Measurements from ENCODE around the gene CDH12. TPM values are rescaled to one million over a fixed set of nuclear protein-coding genes. Genes with fewer than 3 reads are reported as not detected.

Gene CDH12
- total RNA-seq, 1 donor from 2014 or later: not detected

- DNase-seq (ENCODE audit: low spot score) (no peak), ATAC-seq (no peak)
These were observed 1051.0 kb downstream of the CDH12 start for GRCh38 chr5:21802100-21802499.

- ATAC-seq: no peak
- DNase-seq (ENCODE audit: low spot score): no peak
These were observed 1060.4 kb downstream of the CDH12 start for GRCh38 chr5:21792748-21793147.

GRCh38 chr5:21791304-21791703 is 1061.8 kb downstream of the CDH12 start:
- ATAC-seq (no peak), DNase-seq (ENCODE audit: low spot score) (no peak)

- DNase-seq (ENCODE audit: low spot score): no peak
These were observed 1068.7 kb downstream of the CDH12 start for GRCh38 chr5:21784487-21784886.

DNA sequence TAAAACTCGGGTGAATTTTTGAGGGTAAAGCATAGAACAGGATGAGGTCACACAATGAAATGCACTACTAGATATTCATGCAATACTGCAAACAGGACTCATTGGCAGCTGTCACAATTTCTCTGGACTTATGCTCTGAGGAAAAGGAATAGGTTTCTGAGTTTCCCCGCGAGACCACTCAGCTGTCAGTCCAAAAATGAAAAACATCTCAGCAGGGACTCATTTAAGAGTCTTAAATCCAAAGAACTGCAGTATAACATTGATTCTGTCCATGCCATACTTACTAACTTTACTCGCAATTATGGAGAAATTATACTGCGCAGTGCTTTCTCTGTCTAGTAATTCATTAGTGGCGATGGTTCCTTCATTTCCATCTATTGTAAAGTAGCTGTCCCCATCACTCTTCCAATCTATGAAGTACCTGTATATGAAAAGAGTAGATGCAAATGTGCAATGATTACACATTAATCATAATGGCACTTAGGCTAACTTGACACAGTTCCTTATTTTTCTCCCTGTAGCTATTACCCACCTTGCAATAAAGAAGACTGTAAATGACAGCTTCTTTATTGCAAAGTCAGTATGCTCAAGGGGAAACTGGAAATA is 1070.0 kb downstream of the CDH12 start:
- ATAC-seq (no peak), DNase-seq (ENCODE audit: low spot score) (no peak)

More at GRCh38 chr5:21784487-21784886, 1068.7 kb downstream of the CDH12 start:
- no peak for ATAC-seq

GRCh38 chr5:21776466-21776865 is 1076.7 kb downstream of the CDH12 start:
- no peak for ATAC-seq
- DNase-seq (ENCODE audit: low spot score): no peak

- ATAC-seq (no peak), DNase-seq (ENCODE audit: low spot score) (no peak)
These were observed 1078.3 kb downstream of the CDH12 start for GRCh38 chr5:21774801-21775200.

DNA sequence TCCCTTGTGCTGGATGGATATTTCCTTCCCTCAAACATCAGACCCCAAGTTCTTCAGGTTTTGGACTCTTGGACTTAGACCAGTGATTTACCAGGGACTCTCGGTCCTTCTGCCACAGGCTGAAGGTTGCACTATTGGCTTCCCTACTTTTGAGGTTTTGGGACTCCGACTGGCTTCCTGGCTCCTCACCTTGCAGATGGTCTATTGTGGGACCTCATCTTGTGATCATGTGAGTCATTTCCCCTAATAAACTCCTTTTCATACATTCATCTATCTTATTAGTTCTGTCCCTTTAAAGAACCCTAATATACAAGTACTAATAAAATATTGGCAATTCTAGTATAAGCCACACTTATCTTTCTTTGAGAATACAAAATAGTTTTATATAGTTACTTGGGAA is 1078.9 kb downstream of the CDH12 start:
- DNase-seq (ENCODE audit: low spot score): no peak
- no peak for ATAC-seq

- no peak for ATAC-seq
- DNase-seq (ENCODE audit: low spot score): no peak
These were observed 1079.7 kb downstream of the CDH12 start for GRCh38 chr5:21773456-21773855.

GRCh38 chr5:21765406-21765805 is 1087.7 kb downstream of the CDH12 start:
- DNase-seq (ENCODE audit: low spot score) (no peak), ATAC-seq (no peak)

DNA sequence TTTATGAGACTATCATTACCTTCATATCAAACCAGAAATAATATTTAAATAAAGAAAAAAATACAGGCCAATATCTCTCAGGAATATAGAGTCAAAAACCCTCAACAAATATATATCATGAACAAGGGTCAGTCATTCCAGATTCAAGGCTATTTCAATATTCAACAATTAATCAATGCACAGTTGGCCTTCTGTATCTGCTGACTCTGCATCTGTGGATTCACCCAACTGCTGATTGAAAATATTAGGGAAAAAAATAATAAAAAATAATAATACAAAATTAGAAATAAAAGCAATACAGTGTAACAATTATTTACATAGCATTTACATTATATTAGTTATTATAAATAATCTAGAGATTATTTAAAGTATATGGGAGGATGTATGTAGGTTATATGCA is 1114.0 kb downstream of the CDH12 start:
- ATAC-seq (no peak), DNase-seq (ENCODE audit: low spot score) (no peak)

DNA sequence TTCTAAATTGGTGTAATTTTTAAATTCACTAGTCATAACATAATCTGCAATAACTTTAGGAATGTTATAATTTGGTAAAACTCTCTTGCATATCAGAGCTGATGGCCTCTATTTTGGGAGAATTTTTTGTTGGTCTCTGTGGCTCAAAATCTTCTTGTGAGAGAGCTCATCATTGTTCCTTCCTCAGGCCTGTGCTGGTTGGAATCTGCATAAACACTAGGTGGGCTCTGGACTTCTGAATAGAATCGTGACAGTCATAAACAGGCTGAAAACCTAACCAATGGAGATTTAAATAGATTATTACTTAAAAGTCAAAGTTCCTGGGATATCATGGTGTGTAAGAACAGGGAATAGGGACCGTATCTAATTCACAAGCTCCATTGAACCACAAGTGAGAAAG is 1129.6 kb downstream of the CDH12 start:
- ATAC-seq: no peak

DNA sequence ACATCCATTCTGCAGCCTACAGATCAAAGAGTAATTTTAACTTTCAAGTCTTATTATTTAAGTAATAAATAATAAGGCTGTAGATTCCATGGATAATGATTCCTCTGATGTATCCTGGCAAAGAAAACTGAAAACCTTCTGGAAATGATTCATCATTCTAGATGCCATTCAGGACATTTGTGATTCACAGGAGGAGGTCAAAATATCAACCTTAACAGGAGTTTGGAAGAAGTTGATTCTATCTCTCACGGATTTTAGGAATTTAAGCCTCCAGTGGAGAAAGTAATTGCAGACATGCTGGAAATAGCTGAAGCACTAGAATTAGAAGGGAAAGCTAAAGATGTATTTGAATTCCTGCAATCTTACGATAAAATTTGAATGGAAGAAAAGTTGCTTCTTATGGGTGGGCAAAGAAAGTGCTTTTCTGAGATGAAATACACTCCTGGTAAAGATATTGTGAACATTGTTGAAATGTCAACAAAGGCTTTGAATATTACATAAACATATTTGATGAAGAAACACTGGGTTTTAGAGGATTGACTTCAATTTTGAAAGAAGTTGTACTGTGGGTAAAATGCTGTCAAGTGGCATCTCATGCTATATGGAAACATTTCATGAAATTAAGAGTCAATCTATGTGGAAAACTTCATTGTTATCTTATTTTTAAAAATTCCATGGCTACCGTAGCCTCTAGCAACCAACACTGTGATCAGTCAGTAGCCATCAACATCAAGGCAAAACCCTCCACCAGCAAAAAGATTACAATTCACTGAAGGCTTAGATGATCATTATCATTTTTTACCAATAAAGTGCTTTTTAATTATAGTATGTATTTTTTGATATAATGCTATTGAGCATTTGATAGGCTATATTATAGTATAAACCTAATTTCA is 1141.0 kb downstream of the CDH12 start:
- no peak for DNase-seq (ENCODE audit: low spot score)
- no peak for ATAC-seq

More for the DNA sequence above, 1129.6 kb downstream of the CDH12 start:
- no peak for DNase-seq (ENCODE audit: low spot score)

DNA sequence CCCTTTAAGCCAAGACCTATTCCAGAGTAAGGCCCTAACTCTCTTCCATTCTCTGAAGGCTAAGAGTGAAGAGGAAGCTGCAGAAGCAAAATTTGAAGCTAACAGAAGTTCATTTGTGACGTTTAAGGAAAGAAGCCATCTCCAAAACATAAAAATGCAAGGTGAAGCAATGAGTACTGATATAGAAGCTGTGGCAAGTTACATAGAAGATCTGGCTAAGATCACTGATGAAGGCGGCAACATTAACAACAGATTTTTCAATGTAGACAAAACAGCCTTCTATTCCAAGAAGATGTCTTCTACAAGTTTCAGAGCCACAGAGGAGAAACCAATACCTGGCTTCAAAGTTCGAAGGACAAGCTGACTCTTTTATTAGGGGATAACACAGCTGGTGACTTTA is 1143.4 kb downstream of the CDH12 start:
- ATAC-seq (no peak), DNase-seq (ENCODE audit: low spot score) (no peak)

- ATAC-seq: no peak
- DNase-seq (ENCODE audit: low spot score): no peak
These were observed 1148.0 kb downstream of the CDH12 start for GRCh38 chr5:21704974-21705668.

GRCh38 chr5:21701317-21701716 is 1151.8 kb downstream of the CDH12 start:
- no peak for ATAC-seq
- no peak for DNase-seq (ENCODE audit: low spot score)
